ENCODE measurements around the gene CEP131.
"Not testable (repeated sequence)": the region's sequence is repeated elsewhere in the genome, so short reads cannot be mapped to it uniquely, and the experiment has no call there.

Gene CEP131

DNA sequence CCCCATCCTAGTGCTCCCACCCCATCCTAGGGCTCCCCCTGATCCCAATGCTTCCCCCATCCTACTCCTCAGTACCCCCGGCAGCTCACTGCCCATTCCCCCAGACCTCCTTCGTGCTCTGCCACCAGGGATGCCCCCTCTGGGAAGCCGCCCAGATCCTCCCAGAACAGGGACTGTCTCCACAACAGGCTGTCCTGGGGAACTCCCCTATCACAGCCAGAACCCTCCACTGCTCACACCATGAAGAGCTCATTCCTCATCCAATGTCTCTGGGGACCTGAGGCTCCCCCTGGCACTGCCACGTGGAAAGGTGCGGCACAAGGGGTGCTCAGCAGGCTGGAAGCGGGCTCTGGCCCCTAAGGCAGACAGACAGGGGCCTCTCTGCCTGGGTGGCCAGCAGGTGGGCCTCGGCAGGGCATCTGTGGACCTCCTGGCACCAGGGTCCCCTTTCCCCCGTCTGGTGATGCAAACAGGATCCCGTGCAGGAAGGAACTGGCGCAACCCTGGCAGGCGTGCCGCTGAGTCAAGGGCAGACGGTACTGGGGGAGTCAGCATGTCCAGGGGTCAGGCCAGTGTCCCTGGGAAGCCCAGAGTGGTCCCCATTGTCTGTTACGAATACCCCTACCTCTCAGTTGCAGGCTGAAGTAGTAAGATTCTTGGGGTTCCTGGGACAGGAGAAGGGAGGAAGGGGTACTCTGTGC lies 72.2 kb downstream of the CEP131 start:
- ChIA-PET CTCF (no interaction called here), POLR2A (no interaction called here)
- DNase-seq (ENCODE audit: extremely low spot score): no peak
- TF ChIP-seq ZNF384 (IDR thresholded peaks at IDR 0.05) (no peak), LEF1 (IDR thresholded peaks at IDR 0.05; ENCODE audit: borderline replicate concordance) (no peak), CTBP1 (IDR thresholded peaks at IDR 0.05; ENCODE audit: borderline replicate concordance) (no peak), BHLHE40 (IDR thresholded peaks at IDR 0.05; ENCODE audit: borderline replicate concordance) (no peak), L3MBTL2 (conservative IDR thresholded peaks at IDR 0.05) (no peak), FOXK2 (IDR thresholded peaks at IDR 0.05) (no peak)
- TF ChIP-seq, protein P1, sequence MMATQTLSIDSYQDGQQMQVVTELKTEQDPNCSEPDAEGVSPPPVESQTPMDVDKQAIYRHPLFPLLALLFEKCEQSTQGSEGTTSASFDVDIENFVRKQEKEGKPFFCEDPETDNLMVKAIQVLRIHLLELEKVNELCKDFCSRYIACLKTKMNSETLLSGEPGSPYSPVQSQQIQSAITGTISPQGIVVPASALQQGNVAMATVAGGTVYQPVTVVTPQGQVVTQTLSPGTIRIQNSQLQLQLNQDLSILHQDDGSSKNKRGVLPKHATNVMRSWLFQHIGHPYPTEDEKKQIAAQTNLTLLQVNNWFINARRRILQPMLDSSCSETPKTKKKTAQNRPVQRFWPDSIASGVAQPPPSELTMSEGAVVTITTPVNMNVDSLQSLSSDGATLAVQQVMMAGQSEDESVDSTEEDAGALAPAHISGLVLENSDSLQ (IDR thresholded peaks at IDR 0.05): no peak

DNA sequence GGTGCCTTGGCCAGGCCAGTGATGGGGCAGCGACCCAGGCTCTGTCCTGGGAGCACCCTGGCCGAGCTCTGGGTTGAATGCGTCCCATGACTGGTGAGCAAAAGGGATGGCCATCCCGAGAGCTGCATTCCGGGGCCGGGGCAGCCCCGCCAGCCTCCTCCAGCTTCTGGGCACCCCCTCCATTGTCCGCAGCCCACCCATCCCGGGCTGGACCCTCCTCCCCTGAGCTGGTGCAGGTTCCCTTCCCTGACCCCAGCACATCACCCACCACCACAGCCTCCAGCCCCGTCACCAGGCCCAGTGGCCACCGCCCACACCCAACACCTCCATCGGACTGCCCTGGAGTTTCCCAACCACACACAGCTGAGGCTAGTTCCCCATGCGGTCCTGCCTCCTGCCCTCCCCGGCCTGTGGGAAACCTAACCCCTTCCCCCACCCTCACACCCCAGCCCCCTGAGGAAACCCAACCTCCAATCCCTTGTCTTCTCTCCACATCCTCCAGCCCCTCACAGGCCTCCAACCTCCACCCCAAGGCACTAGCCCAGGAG lies 73.7 kb downstream of the CEP131 start:
- CTCF ChIA-PET: no interaction called here
- TF ChIP-seq FOXA1 (IDR thresholded peaks at IDR 0.05): no peak
- no peak for TF ChIP-seq TARDBP (IDR thresholded peaks at IDR 0.05)
- TF ChIP-seq ELF4 (IDR thresholded peaks at IDR 0.05): no peak
- no peak for TF ChIP-seq LEF1 (IDR thresholded peaks at IDR 0.05; ENCODE audit: borderline replicate concordance)
- no peak for TF ChIP-seq FOXK2 (IDR thresholded peaks at IDR 0.05)
- no peak for TF ChIP-seq HDGF (IDR thresholded peaks at IDR 0.05; ENCODE audit: borderline replicate concordance)
- TF ChIP-seq SUZ12 (IDR thresholded peaks at IDR 0.05): no peak
- TF ChIP-seq NFRKB (IDR thresholded peaks at IDR 0.05): no peak
- TF ChIP-seq FOXM1 (IDR thresholded peaks at IDR 0.05; ENCODE audit: borderline replicate concordance): no peak
- TF ChIP-seq ARNT (IDR thresholded peaks at IDR 0.05): no peak
- no peak for TF ChIP-seq CTBP1 (IDR thresholded peaks at IDR 0.05; ENCODE audit: borderline replicate concordance)
- no peak for TF ChIP-seq ZNF384 (IDR thresholded peaks at IDR 0.05)
- TF ChIP-seq SP1 (IDR thresholded peaks at IDR 0.05): no peak
- TF ChIP-seq, protein P1 (IDR thresholded peaks at IDR 0.05): no peak
- TF ChIP-seq BHLHE40 (IDR thresholded peaks at IDR 0.05; ENCODE audit: borderline replicate concordance): no peak
- TF ChIP-seq L3MBTL2 (conservative IDR thresholded peaks at IDR 0.05): no peak
- POLR2A ChIA-PET: no interaction called here
- no peak for DNase-seq (ENCODE audit: extremely low spot score)

DNA sequence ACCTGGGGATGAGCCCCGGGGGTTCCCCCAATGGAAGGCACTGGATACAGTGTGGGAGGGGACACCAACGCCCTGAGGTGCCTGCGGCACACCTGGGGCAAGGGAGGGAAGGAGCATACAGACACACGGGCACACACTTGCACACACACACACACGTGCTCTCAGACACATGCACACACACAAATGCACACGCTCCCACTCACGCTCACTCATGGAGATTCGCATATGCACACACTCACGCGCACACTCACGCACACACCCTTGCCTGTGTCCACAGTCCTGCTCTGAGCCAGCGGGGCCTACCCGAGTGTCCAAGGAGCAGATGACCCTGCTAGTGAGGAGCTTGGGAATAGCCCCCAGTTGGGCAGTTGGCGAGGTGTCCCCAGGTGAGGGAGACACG lies 74.2 kb downstream of the CEP131 start:
- CTCF ChIA-PET: no interaction called here
- no peak for DNase-seq (ENCODE audit: extremely low spot score)
- POLR2A ChIA-PET: no interaction called here
- TF ChIP-seq LEF1 (IDR thresholded peaks at IDR 0.05; ENCODE audit: borderline replicate concordance) (no peak), SUZ12 (IDR thresholded peaks at IDR 0.05) (no peak), ELF4 (IDR thresholded peaks at IDR 0.05) (no peak), CTBP1 (IDR thresholded peaks at IDR 0.05; ENCODE audit: borderline replicate concordance) (no peak), TARDBP (IDR thresholded peaks at IDR 0.05) (no peak), L3MBTL2 (conservative IDR thresholded peaks at IDR 0.05) (no peak), ARNT (IDR thresholded peaks at IDR 0.05) (no peak), SP1 (IDR thresholded peaks at IDR 0.05) (no peak), HDGF (IDR thresholded peaks at IDR 0.05; ENCODE audit: borderline replicate concordance) (no peak), FOXA1 (IDR thresholded peaks at IDR 0.05) (no peak), NFRKB (IDR thresholded peaks at IDR 0.05) (no peak)
- TF ChIP-seq, protein P1 (IDR thresholded peaks at IDR 0.05): no peak

DNA sequence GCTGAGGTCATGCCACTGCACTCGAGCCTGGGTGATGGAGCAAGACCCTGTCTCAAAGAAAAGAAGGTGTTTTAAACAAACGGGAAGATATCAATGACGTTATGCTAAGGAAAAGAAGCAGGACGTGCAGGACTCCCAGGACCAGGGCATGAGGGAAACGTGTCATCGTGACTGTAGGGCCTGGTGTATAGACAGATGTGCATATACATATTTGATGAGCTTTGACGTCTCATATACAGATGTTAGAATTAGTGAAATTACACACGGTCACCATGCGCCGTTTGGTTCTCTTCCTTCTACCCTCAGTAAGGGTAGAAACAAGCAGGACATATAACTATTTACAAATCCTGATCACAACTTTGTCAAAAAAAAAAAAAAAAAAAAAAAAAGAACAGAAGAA lies 75.1 kb downstream of the CEP131 start:
- CTCF ChIA-PET: no interaction called here
- POLR2A ChIA-PET: no interaction called here
- TF ChIP-seq, protein P1 (IDR thresholded peaks at IDR 0.05): no peak
- no peak for TF ChIP-seq SP1 (IDR thresholded peaks at IDR 0.05)
- no peak for TF ChIP-seq ZNF384 (IDR thresholded peaks at IDR 0.05)
- TF ChIP-seq FOXA1 (IDR thresholded peaks at IDR 0.05): no peak
- TF ChIP-seq L3MBTL2 (conservative IDR thresholded peaks at IDR 0.05): no peak
- no peak for TF ChIP-seq ARNT (IDR thresholded peaks at IDR 0.05)
- TF ChIP-seq TARDBP (IDR thresholded peaks at IDR 0.05): no peak
- no peak for TF ChIP-seq LEF1 (IDR thresholded peaks at IDR 0.05; ENCODE audit: borderline replicate concordance)
- no peak for TF ChIP-seq FOXK2 (IDR thresholded peaks at IDR 0.05)
- no peak for TF ChIP-seq HDGF (IDR thresholded peaks at IDR 0.05; ENCODE audit: borderline replicate concordance)
- TF ChIP-seq FOXM1 (IDR thresholded peaks at IDR 0.05; ENCODE audit: borderline replicate concordance): no peak
- no peak for TF ChIP-seq SUZ12 (IDR thresholded peaks at IDR 0.05)
- TF ChIP-seq CTBP1 (IDR thresholded peaks at IDR 0.05; ENCODE audit: borderline replicate concordance): no peak
- no peak for DNase-seq (ENCODE audit: extremely low spot score)

DNA sequence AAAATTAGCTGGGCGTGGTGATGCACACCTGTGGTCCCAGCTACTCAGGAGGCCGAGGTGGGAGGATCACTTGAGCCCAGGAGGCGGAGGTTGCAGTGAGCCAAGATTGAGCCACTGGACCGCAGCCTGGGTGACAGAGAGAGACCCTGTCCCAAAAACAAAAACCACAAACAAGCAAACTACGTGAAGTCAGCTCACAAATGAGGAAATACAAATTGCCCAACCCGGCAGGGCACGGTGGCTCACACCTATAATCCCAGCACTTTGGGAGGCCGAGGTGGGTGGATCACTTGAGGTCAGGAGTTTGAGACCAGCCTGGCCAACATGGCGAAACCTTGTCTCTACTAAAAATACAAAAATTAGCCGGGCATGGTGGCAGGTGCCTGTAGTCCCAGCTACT lies 76.6 kb downstream of the CEP131 start:
- CTCF ChIA-PET: interaction anchor here (0.6 kb wide), 1 partner anchor 205 kb away, joined by 3 read pairs; no protein-coding TSS in a partner anchor
- POLR2A ChIA-PET; DNase-seq (ENCODE audit: extremely low spot score): not testable (repeated sequence)

DNA sequence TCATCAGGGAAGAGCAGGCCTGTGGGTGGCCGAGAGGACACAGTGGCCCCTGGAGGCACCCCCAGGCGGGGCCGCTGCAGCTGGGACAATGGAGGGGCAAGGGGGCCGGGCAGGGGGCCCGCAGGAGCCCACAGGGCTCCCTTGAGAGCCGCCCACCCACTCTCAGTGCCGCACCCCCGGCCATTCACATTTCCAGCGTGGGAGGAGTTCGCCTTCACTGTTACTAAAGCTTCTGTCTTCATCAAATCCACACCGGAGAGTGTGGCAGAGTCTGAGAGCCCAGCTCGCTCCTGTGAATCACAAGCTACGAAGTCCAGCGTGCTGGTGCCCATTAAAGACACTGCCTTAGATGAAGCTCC lies 78.4 kb downstream of the CEP131 start:
- TF ChIP-seq BHLHE40 (IDR thresholded peaks at IDR 0.05; ENCODE audit: borderline replicate concordance): no peak
- TF ChIP-seq ELF4 (IDR thresholded peaks at IDR 0.05): no peak
- TF ChIP-seq CTBP1 (IDR thresholded peaks at IDR 0.05; ENCODE audit: borderline replicate concordance): no peak
- TF ChIP-seq FOXM1 (IDR thresholded peaks at IDR 0.05; ENCODE audit: borderline replicate concordance): no peak
- TF ChIP-seq NFRKB (IDR thresholded peaks at IDR 0.05): no peak
- TF ChIP-seq, protein P1 (IDR thresholded peaks at IDR 0.05): no peak
- TF ChIP-seq FOXA1 (IDR thresholded peaks at IDR 0.05): no peak
- TF ChIP-seq SUZ12 (IDR thresholded peaks at IDR 0.05): no peak
- no peak for TF ChIP-seq HDGF (IDR thresholded peaks at IDR 0.05; ENCODE audit: borderline replicate concordance)
- no peak for TF ChIP-seq ZNF384 (IDR thresholded peaks at IDR 0.05)
- no peak for TF ChIP-seq ARNT (IDR thresholded peaks at IDR 0.05)
- TF ChIP-seq L3MBTL2 (conservative IDR thresholded peaks at IDR 0.05): no peak
- TF ChIP-seq TARDBP (IDR thresholded peaks at IDR 0.05): no peak
- no peak for TF ChIP-seq SP1 (IDR thresholded peaks at IDR 0.05)
- TF ChIP-seq FOXK2 (IDR thresholded peaks at IDR 0.05): no peak
- TF ChIP-seq LEF1 (IDR thresholded peaks at IDR 0.05; ENCODE audit: borderline replicate concordance): no peak
- DNase-seq (ENCODE audit: extremely low spot score): no peak
- ChIA-PET CTCF (interaction anchor here (0.6 to 2.3 kb wide), 2 partner anchors 94 to 96 kb away, joined by 3 to 9 read pairs; partner anchors contain the start of genes NDUFAF8 and TEPSIN), POLR2A (interaction anchor here (1.6 kb wide), 1 partner anchor 79 kb away, joined by 7 read pairs; the partner anchor contains the start of gene CEP131)
